ENCODE results near the gene TCP11L1. TPM values are rescaled to one million over a fixed set of nuclear protein-coding genes. Genes with fewer than 3 reads are reported as not detected.

Gene TCP11L1
- total and polyA plus RNA-seq, 2 donors (not counting 3 experiments of a cell fraction or from before 2014, with no cell fraction given): 12.1 to 18.1 TPM

DNA sequence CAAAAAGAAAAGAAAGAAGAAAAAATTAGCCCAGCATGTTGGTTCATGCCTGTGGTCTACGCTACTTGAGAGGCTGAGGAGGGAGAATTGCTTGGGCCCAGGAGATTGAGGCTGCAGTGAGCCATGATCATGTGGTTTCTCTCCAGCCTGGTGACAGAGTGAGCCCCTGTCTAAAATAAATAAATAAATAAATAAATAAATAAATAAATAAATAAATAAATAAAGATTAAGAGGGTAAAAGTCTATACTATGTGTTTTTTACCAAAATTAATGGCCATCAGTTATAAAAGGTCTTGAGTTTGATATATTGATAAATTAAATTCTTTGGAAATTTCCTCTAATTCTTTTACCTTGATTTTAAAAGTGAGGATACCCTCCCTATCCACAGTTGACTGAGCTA, 48.9 kb upstream of the TCP11L1 start:
- no TSS peak for BruUV-seq (replicated peaks)
- FAIRE-seq: no peak

DNA sequence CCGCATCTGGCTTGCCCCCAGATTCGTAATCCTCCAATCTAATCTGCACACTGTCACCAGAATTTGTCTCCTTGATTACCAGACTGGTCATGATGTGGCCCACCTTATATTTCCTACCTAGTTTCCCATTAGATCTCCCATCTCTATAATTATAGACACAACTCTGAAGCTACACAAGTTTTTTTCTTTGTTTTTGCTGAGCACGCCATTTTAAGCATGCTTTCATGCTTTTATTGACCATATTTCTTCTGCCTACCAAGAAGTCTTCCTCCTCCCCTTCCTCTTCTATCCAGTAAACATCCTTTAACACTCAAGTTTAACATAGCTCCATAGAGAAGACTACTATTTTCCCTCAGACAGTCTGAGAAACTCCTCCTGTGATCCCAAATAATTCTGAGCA, 47.9 kb upstream of the TCP11L1 start:
- no peak for FAIRE-seq
- Histone ChIP-seq H2AFZ (ENCODE audit: low read depth, low read length) (no peak overlapping the region), H3K36me3 (ENCODE audit: control insufficient read depth in 2 of 2, extremely low read depth in 1 of 2, insufficient read depth in 2 of 2, low read length in 2 of 2) (no peaks in the 10 kb centered on the region), H3K4me3 (replicated peaks in 1 of 3; ENCODE audit: insufficient read depth in 1 of 3, low read depth in 1 of 3, low read length in 3 of 3) (no peak overlapping the region), H3K27ac (ENCODE audit: insufficient read depth, low read depth, low read length) (no peak overlapping the region), H3K4me2 (ENCODE audit: insufficient read depth, low read length) (no peak overlapping the region), H3K9me3 (replicated peaks; ENCODE audit: control insufficient read depth, insufficient read depth, low read length) (no peaks in the 10 kb centered on the region), H3K4me1 (ENCODE audit: control insufficient read depth, extremely low read depth, insufficient read depth, low read length) (no peaks in the 10 kb centered on the region), H3K9me1 (replicated peaks; ENCODE audit: control insufficient read depth, extremely low read depth, insufficient read depth, low read length) (no peaks in the 10 kb centered on the region), H3K79me2 (ENCODE audit: control insufficient read depth, insufficient read depth, low read length) (no peaks in the 10 kb centered on the region), H4K20me1 (replicated peaks; ENCODE audit: control insufficient read depth, extremely low read depth, insufficient read depth, low read length) (no peaks in the 10 kb centered on the region), H3K9ac (replicated peaks; ENCODE audit: extremely low read depth, insufficient read depth, low read length) (no peak overlapping the region), H3K27me3 (ENCODE audit: control insufficient read depth in 2 of 2, insufficient read depth in 2 of 2, low read length in 2 of 2) (peaks cover 12 to 17% of the 10 kb centered on the region in 2 experiments)
- intact Hi-C loops (cut with micrococcal nuclease) (no loop called here), dilution Hi-C loops (cut with MboI; ENCODE audit: extremely low pct_ligation_motif_present, low sequenced_read_pairs) (no loop called here)
- TF ChIP-seq, protein P1, sequence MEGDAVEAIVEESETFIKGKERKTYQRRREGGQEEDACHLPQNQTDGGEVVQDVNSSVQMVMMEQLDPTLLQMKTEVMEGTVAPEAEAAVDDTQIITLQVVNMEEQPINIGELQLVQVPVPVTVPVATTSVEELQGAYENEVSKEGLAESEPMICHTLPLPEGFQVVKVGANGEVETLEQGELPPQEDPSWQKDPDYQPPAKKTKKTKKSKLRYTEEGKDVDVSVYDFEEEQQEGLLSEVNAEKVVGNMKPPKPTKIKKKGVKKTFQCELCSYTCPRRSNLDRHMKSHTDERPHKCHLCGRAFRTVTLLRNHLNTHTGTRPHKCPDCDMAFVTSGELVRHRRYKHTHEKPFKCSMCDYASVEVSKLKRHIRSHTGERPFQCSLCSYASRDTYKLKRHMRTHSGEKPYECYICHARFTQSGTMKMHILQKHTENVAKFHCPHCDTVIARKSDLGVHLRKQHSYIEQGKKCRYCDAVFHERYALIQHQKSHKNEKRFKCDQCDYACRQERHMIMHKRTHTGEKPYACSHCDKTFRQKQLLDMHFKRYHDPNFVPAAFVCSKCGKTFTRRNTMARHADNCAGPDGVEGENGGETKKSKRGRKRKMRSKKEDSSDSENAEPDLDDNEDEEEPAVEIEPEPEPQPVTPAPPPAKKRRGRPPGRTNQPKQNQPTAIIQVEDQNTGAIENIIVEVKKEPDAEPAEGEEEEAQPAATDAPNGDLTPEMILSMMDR (IDR thresholded peaks at IDR 0.05; ENCODE audit: extremely low read depth in 1 of 2, insufficient read depth in 1 of 2, low read depth in 1 of 2, low read length in 2 of 2): no peak
- TF ChIP-seq JUN (IDR thresholded peaks at IDR 0.05; ENCODE audit: borderline replicate concordance, insufficient read depth, insufficient read length, low read depth) (no peak), EZH2 (IDR thresholded peaks at IDR 0.05; ENCODE audit: borderline replicate concordance, low read depth, low read length, severe bottlenecking) (no peak)
- ChIA-PET POLR2A (no interaction called here), CTCF (no interaction called here)
- BruUV-seq (replicated peaks): no TSS peak
- no peak for DNase-seq (ENCODE audit: low read depth, low spot score)

More for the DNA sequence above, 48.9 kb upstream of the TCP11L1 start:
- ChIA-PET CTCF (no interaction called here), POLR2A (no interaction called here)
- H3K36me3 ChIP-seq (ENCODE audit: control insufficient read depth in 2 of 2, extremely low read depth in 1 of 2, insufficient read depth in 2 of 2, low read length in 2 of 2): no peaks in the 10 kb centered on the region
- no peak overlapping the region for H3K4me2 ChIP-seq (ENCODE audit: insufficient read depth, low read length)
- H3K9me3 ChIP-seq (replicated peaks; ENCODE audit: control insufficient read depth, insufficient read depth, low read length): no peaks in the 10 kb centered on the region
- TF ChIP-seq GATA2 (IDR thresholded peaks at IDR 0.05; ENCODE audit: insufficient read depth, insufficient read length, low read depth, low read length) (no peak), POLR2AphosphoS5 (IDR thresholded peaks at IDR 0.05; ENCODE audit: insufficient read depth, low read depth, low read length) (no peak), EZH2 (IDR thresholded peaks at IDR 0.05; ENCODE audit: borderline replicate concordance, low read depth, low read length, severe bottlenecking) (no peak)
- TF ChIP-seq, protein P1 (IDR thresholded peaks at IDR 0.05; ENCODE audit: extremely low read depth in 1 of 2, insufficient read depth in 1 of 2, low read depth in 1 of 2, low read length in 2 of 2): no peak
- H3K27me3 ChIP-seq (ENCODE audit: control insufficient read depth in 2 of 2, insufficient read depth in 2 of 2, low read length in 2 of 2): peaks cover 8 to 11% of the 10 kb centered on the region in 2 experiments
- no peak overlapping the region for H3K4me3 ChIP-seq (replicated peaks in 1 of 3; ENCODE audit: insufficient read depth in 1 of 3, low read depth in 1 of 3, low read length in 3 of 3)
- no peak overlapping the region for H3K9ac ChIP-seq (replicated peaks; ENCODE audit: extremely low read depth, insufficient read depth, low read length)
- dilution Hi-C loops (cut with MboI; ENCODE audit: extremely low pct_ligation_motif_present, low sequenced_read_pairs): no loop called here
- intact Hi-C loops (cut with micrococcal nuclease): no loop called here
- H4K20me1 ChIP-seq (replicated peaks; ENCODE audit: control insufficient read depth, extremely low read depth, insufficient read depth, low read length): no peaks in the 10 kb centered on the region
- no peaks in the 10 kb centered on the region for H3K9me1 ChIP-seq (replicated peaks; ENCODE audit: control insufficient read depth, extremely low read depth, insufficient read depth, low read length)
- no peak overlapping the region for H3K27ac ChIP-seq (ENCODE audit: insufficient read depth, low read depth, low read length)
- H3K79me2 ChIP-seq (ENCODE audit: control insufficient read depth, insufficient read depth, low read length): no peaks in the 10 kb centered on the region
- H3K4me1 ChIP-seq (ENCODE audit: control insufficient read depth, extremely low read depth, insufficient read depth, low read length): no peaks in the 10 kb centered on the region
- no peak for DNase-seq (ENCODE audit: low read depth, low spot score)
- no peak overlapping the region for H2AFZ ChIP-seq (ENCODE audit: low read depth, low read length)

All from endothelial cell of umbilical vein (primary cell).